ENCODE data around the gene PGLYRP4. TPM values are rescaled to one million over a fixed set of nuclear protein-coding genes. Genes with fewer than 3 reads are reported as not detected.
"Not testable (repeated sequence)": the region's sequence is repeated elsewhere in the genome, so short reads cannot be mapped to it uniquely, and the experiment has no call there.

PGLYRP4 gene
- total RNA-seq, 1 donor from 2014 or later, result not detected

DNA sequence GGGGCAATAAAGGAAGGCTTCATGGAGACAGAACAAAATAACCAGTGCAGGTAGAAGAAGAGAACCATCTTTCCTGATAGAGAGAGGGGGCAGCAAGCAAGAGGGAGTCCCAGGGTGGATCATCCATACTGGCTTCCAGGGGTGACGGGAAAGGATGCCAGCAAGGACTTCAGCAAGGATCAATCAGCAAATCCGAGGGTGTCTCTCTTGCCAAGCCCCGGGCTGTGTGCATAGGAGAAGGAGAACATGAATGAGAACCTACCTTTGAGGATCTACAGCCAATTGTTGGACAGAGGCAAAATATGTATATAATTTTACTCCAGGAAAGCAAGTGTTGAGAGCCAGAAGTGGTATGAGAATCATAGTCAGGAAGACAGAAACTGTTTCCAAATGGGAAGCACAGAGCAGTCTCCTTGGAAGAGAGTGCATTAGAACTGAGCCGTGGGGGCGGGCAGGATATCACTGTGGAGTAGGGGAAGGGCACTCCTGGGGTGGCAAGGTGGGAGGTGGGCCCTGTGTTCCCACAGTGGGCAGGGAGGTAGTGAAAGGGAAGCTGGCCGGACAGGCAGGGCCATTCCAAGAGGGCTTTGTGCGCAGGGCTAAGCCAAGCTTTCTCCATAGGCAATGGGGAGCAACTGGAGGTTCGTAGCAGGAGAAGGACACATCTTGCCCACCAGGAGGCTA is 7.9 kb upstream of the PGLYRP4 start:
- intact Hi-C loops (cut with micrococcal nuclease), result no loop called here

GRCh38 chr1:153355445-153356071 is 6.9 kb upstream of the PGLYRP4 start:
- intact Hi-C loops (cut with micrococcal nuclease), result no loop called here

- intact Hi-C loops (cut with micrococcal nuclease), result no loop called here
Observed at GRCh38 chr1:153354515-153355193, 6.0 kb upstream of the PGLYRP4 start.

DNA sequence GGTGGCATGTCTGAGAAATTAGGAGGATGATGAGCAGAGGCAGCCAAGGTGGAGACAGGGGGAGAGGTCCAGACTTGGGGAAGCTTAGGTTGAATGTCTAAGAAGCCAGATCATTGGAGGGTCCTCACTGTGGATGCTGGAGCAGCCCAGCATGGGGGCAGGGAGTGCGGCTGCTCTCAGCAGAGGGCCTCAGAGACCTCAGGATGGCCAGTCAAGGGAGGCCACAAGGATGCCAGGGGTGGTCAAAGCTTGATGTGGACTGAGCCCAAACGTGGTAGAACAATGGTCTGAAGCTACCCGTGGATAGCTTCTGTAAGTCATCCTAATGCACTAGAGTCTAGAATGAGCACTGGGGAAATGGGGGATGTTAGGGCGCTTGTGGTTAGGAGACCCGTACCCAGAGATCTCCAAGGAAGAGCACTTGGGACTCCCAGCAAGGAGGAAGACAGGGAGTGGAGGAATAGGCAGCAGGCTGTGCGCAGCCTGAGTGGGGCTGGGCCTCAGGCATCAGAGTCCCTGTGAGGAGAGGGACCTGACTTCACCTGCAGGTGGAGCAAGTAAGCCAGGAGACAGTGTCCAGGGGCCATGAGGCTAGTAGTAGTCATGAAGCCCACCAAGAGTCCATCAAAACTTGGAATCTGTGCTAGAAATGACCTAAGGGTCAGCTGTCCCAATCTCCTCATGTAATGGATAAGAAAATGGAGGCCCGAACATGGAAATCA is 4.7 kb upstream of the PGLYRP4 start:
- intact Hi-C loops (cut with micrococcal nuclease), result no loop called here

- intact Hi-C loops (cut with micrococcal nuclease), result loop anchor here (1.0 kb wide), 5 partner anchors 52 to 265 kb away; no protein-coding TSS in a partner anchor
Observed at GRCh38 chr1:153352523-153352922, 3.9 kb upstream of the PGLYRP4 start.

- intact Hi-C loops (cut with micrococcal nuclease), result no loop called here
Observed at GRCh38 chr1:153350321-153350957, 1.8 kb upstream of the PGLYRP4 start.

DNA sequence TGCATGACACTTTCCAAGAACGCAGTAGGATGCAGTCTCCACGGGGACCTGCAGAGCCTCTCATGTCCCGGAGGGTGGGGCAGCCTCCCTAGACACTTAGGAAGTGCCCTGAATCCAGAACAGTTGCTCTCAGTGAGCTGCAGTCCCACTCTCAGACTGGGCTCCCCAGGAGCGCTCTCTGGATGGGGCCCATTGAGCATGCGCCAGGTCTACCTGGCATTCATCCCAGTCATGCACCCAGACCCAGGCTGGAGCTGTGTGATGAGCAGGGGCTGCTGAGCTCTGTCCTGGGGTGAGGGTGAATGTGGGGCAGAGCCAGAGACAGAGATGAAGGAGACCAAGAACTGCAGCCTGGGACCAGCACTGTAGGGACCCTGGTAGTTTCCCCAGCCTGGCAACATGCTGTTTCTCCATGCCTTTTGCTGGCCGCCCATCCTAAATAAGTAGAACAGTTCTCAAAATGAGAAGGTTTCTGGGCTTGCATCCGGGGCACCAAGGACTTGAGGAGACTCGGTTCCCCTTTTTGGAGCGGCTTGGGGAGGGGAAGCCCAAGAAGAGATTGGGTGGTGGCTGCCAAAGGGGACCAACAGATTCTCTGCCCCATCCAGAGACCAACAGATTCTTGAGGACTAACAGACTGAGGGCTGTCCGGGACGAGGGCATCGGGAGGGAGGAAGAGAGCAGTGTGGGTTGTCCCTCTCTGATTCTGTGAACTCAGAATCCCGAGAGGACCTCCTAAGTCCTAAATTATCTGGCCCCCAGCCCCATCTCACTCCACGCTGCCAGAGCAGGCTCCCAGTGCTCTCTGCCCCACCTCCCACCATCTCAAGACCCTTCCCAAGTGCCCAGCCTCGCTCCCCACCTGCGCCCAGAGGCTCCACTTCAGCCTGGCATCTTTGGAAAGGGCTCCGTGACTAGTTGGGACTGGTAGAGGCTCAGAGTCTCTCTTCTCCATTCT is 1.0 kb upstream of the PGLYRP4 start:
- intact Hi-C loops (cut with micrococcal nuclease), result no loop called here

GRCh38 chr1:153347856-153348255 is 785 bp downstream of the PGLYRP4 start:
- intact Hi-C loops (cut with micrococcal nuclease), result no loop called here

- intact Hi-C loops (cut with micrococcal nuclease), result not testable (repeated sequence)
Observed at GRCh38 chr1:153347049-153347448, 1.6 kb downstream of the PGLYRP4 start.

DNA sequence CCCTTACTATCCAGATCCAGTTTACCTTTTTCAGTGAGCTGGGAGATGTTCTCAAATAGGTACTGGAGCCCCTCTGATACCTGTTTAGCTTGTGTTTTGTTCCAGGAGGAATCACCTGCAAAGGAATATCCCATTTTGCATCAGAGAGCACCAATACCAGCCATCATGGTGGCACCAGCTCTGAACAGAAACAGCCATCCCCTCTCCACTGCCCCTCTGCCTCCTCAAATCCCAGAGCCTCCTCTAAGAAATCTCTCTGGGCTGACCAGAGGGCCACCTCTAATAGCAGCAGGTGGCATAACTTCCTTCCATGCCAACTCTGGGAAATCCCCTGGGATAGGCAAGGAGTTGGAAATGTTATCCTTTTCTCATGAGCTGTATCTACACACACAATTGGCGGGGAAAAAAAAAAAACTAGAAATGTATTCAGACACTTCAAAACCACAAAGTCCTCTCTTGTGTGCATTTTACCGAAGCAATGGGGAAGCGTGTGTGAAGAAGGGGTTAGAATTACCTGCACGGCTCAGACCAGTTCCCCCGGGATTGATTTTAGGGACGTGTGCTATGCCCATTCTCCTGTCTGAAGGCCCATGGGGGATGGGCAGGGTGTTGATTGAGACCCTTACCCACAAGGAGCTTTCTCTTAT is 2.4 kb downstream of the PGLYRP4 start:
- intact Hi-C loops (cut with micrococcal nuclease), result no loop called here

- intact Hi-C loops (cut with micrococcal nuclease), result no loop called here
Observed at GRCh38 chr1:153345187-153346076, 3.2 kb downstream of the PGLYRP4 start.

DNA sequence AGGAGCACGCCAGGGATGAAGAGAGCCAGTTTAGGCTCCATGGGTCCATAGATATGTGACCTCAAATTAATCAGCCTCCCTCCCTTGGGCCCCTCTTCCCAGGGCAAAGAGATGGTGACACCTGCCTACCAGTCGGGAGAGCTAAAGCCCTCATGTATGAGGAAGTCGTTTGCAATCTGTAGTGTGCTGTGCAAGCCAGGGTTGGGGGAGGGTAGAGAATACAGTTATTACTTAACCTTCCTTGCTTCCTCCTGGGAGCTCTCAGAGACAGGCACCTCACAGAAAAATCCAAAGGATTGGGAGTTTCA is 4.0 kb downstream of the PGLYRP4 start:
- intact Hi-C loops (cut with micrococcal nuclease), result no loop called here

GRCh38 chr1:153343811-153344717 is 4.6 kb downstream of the PGLYRP4 start:
- intact Hi-C loops (cut with micrococcal nuclease), result no loop called here

DNA sequence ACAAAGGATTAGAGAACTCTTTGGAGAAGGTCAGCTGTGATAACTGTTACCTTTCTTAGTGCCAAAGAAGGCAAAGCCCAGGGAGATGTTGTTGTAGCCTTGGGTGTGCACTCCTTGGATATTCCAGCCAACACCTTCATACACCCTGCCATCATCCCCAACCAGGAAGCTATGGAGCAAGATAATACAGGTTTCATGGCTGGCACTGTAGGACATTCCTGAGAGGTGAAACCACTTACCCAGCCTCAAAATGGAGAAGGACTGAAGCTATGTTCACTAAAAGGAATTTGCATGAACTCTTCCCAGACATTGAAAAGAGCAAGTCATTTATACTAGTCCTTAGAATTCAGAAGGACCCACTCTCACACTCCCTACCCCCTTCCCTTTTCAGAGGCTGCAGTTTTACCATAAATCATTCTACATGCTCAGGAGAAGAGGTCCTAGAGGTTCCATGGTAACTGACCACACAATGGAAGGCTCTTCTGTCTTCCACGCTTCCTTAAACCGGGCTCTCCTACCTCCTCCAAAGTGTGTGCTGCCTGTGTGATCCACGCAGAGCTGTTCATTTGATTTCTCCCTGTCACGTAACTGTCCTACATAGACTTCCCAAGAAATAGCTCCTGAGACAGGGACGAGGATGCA is 5.5 kb downstream of the PGLYRP4 start:
- intact Hi-C loops (cut with micrococcal nuclease), result no loop called here

DNA sequence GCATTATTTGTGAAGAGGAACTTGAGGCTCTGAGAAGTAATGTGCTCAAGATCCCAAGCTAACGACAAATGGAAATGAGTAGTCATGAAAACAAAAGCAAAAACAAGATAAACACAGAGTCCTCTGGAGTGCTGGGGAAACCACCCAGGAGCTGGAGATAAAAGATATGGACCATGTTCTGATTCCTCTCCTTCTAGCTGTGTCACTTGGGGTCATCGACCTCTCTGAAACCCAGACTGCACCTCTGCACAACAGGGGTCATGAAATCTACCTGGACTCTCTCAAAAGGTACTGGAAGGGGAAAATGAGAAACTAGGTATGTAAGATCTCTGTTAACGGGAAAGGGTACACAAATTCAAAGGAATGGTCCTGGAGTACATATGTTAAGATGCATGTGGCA is 6.5 kb downstream of the PGLYRP4 start:
- intact Hi-C loops (cut with micrococcal nuclease), result no loop called here

GRCh38 chr1:153341431-153341934 is 7.2 kb downstream of the PGLYRP4 start:
- intact Hi-C loops (cut with micrococcal nuclease), result no loop called here

GRCh38 chr1:153340356-153340755 is 8.3 kb downstream of the PGLYRP4 start:
- intact Hi-C loops (cut with micrococcal nuclease), result no loop called here
